Osteocyte (in vitro differentiated cells): ENCODE data around the gene NFIC. TPM values are rescaled to one million over a fixed set of nuclear protein-coding genes. Genes with fewer than 3 reads are reported as not detected.

Experiments
- DNase-seq: peaks from one replicate; pipeline ENCODE4 v3.0.0; 2021; ENCODE audit warnings: mixed read lengths; ENCODE audit not compliant: unreplicated experiment; ENCODE audit errors: extremely low spot score
- H3K27ac Mint-ChIP-seq: one replicate; pipeline ENCODE4 v1.8.0; 2021; ENCODE audit warnings: mild to moderate bottlenecking, mixed read lengths; ENCODE audit not compliant: unreplicated experiment
- H3K27me3 Mint-ChIP-seq: one replicate; pipeline ENCODE4 v1.8.0; 2021; ENCODE audit warnings: mixed read lengths; ENCODE audit not compliant: unreplicated experiment
- H3K36me3 Mint-ChIP-seq: one replicate; pipeline ENCODE4 v1.8.0; 2021; ENCODE audit warnings: mixed read lengths; ENCODE audit not compliant: unreplicated experiment
- H3K4me1 Mint-ChIP-seq: one replicate; pipeline ENCODE4 v1.8.0; 2021; ENCODE audit warnings: mixed read lengths; ENCODE audit not compliant: unreplicated experiment
- H3K4me3 Mint-ChIP-seq: one replicate; pipeline ENCODE4 v1.8.0; 2021; ENCODE audit warnings: mild to moderate bottlenecking, moderate library complexity, mixed read lengths; ENCODE audit not compliant: unreplicated experiment
- H3K9me3 Mint-ChIP-seq: one replicate; pipeline ENCODE4 v1.8.0; 2021; ENCODE audit warnings: mixed read lengths; ENCODE audit not compliant: unreplicated experiment
- total RNA-seq: library from RNA; stranded (reverse); gene quantifications from 2 replicates; pipeline ENCODE4 v1.2.1, GENCODE V29; 2021
- TF ChIP-seq, protein P1 (sequence below): fragments of 200-600 bp; sonication (generic); IDR thresholded peaks from 2 replicates; pipeline ENCODE4 v1.5.0; 2021; ENCODE audit warnings: antibody characterized with exemption, mild to moderate bottlenecking, moderate library complexity

Gene NFIC
- total RNA-seq, 1 donor from 2014 or later = 63.8 TPM

DNA sequence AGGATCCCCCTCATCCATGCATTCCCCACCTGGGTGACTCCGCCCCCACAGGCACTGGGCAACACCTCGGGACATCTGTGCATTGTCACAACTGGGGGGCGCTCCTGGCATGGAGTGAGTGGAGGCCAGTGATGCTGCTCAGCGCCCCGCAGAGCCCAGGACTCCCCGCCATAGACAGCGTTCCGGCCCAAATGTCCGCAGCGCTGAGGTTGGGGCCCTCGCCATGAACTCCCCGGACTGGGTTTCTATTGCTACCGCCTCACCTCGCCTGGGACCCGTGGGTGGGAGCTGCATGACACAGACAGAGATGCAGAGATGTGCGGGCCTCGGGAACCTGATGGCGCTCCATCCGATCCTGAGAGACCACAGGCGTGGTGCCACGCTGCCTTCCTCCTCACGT, 144.3 kb downstream of the NFIC start:
- H3K9me3 Mint-ChIP-seq = no peaks in the 10 kb centered on the region
- no peak overlapping the region for H3K4me3 Mint-ChIP-seq
- peaks cover 51% of the 10 kb centered on the region for H3K4me1 Mint-ChIP-seq
- H3K36me3 Mint-ChIP-seq = peaks cover 10% of the 10 kb centered on the region
- DNase-seq = no peak
- no peaks in the 10 kb centered on the region for H3K27me3 Mint-ChIP-seq
- H3K27ac Mint-ChIP-seq = no peak overlapping the region
- TF ChIP-seq, protein P1, sequence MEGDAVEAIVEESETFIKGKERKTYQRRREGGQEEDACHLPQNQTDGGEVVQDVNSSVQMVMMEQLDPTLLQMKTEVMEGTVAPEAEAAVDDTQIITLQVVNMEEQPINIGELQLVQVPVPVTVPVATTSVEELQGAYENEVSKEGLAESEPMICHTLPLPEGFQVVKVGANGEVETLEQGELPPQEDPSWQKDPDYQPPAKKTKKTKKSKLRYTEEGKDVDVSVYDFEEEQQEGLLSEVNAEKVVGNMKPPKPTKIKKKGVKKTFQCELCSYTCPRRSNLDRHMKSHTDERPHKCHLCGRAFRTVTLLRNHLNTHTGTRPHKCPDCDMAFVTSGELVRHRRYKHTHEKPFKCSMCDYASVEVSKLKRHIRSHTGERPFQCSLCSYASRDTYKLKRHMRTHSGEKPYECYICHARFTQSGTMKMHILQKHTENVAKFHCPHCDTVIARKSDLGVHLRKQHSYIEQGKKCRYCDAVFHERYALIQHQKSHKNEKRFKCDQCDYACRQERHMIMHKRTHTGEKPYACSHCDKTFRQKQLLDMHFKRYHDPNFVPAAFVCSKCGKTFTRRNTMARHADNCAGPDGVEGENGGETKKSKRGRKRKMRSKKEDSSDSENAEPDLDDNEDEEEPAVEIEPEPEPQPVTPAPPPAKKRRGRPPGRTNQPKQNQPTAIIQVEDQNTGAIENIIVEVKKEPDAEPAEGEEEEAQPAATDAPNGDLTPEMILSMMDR = no peak

GRCh38 chr19:3511506-3512251, 145.3 kb downstream of the NFIC start:
- Mint-ChIP-seq H3K27ac (no peak overlapping the region), H3K27me3 (no peaks in the 10 kb centered on the region)

GRCh38 chr19:3512562-3513228, 146.3 kb downstream of the NFIC start:
- TF ChIP-seq, protein P1 = no peak
- H3K27ac Mint-ChIP-seq = no peak overlapping the region
- no peaks in the 10 kb centered on the region for H3K27me3 Mint-ChIP-seq
- H3K36me3 Mint-ChIP-seq = peaks cover 10% of the 10 kb centered on the region
- no peaks in the 10 kb centered on the region for H3K9me3 Mint-ChIP-seq
- peaks cover 46% of the 10 kb centered on the region for H3K4me1 Mint-ChIP-seq
- H3K4me3 Mint-ChIP-seq = no peak overlapping the region
- no peak for DNase-seq

More at GRCh38 chr19:3511506-3512251, 145.3 kb downstream of the NFIC start:
- Mint-ChIP-seq H3K4me1 (peaks cover 51% of the 10 kb centered on the region), H3K9me3 (no peaks in the 10 kb centered on the region), H3K4me3 (no peak overlapping the region), H3K36me3 (peaks cover 10% of the 10 kb centered on the region)
- TF ChIP-seq, protein P1 = no peak
- no peak for DNase-seq

GRCh38 chr19:3513229-3514140, 147.1 kb downstream of the NFIC start:
- Mint-ChIP-seq H3K9me3 (no peaks in the 10 kb centered on the region), H3K4me3 (no peak overlapping the region), H3K27me3 (no peaks in the 10 kb centered on the region), H3K27ac (peak overlapping the region; percentile 38), H3K4me1 (peaks cover 41% of the 10 kb centered on the region), H3K36me3 (peaks cover 8% of the 10 kb centered on the region)
- TF ChIP-seq, protein P1 = peak; percentile 8
- DNase-seq = no peak
